GM19468 (cell line): ENCODE data around the gene ADAM15.

ENCODE experiments used
- ATAC-seq: cut with Tn5 transposase; IDR thresholded peaks from one replicate; pipeline ENCODE4 v1.9.1; 2021; ENCODE audit warnings: mild to moderate bottlenecking, moderate library complexity, moderate number of reproducible peaks; ENCODE audit not compliant: unreplicated experiment; ENCODE audit errors: extremely low read depth

The ADAM15 gene

GRCh38 chr1:155049651-155050559 lies 1.2 kb upstream of the ADAM15 start:
- ATAC-seq = no peak

DNA sequence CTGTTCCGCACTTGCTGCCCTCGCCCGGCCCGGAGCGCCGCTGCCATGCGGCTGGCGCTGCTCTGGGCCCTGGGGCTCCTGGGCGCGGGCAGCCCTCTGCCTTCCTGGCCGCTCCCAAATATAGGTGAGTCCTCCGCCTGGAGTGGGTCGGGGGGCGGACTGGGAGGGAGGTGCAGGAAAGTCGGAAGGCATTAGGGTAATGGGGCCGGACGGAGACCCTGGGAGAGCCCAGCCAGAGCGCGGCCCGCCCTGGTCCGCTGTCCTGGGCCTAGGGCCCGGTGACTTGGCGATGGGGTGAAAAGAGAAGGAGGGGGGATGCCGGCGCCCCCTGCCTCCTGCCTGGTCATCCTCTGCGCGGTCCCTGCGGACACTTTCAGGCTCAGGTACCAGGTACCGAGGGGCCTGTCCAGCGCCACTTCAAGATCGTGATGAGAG lies 243 bp downstream of the ADAM15 start:
- ATAC-seq = no peak

DNA sequence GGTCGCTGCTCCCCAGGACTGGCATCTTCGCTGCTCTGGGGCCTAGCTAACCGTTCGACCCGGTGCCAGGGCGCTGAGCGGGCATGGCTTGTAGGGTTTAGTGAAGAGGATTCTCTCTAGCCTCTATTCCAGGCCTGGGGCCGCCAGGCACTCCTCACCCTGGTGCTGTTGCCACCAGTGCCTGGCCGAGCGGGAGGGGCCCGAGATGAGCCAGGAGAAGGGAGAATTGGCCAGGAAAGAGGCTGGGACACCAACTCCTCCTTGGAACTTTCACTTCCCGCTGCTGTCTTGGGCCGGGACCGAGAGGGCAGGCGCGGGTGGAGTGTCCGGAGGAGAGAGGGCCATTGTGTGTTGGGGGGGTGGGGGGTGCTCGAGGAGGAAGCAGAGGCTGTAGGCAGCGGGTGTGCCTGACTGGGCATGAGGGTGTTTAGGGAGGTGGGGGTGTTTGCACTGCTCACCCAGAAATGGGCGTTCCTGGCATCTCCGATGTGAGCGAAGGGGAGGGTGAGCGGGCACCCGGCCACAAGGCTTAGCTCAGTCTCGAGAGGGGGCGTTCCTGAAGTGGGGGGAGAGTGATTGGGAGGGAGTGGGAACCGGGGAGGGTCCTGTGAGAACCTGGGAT lies 772 bp downstream of the ADAM15 start:
- no peak for ATAC-seq

DNA sequence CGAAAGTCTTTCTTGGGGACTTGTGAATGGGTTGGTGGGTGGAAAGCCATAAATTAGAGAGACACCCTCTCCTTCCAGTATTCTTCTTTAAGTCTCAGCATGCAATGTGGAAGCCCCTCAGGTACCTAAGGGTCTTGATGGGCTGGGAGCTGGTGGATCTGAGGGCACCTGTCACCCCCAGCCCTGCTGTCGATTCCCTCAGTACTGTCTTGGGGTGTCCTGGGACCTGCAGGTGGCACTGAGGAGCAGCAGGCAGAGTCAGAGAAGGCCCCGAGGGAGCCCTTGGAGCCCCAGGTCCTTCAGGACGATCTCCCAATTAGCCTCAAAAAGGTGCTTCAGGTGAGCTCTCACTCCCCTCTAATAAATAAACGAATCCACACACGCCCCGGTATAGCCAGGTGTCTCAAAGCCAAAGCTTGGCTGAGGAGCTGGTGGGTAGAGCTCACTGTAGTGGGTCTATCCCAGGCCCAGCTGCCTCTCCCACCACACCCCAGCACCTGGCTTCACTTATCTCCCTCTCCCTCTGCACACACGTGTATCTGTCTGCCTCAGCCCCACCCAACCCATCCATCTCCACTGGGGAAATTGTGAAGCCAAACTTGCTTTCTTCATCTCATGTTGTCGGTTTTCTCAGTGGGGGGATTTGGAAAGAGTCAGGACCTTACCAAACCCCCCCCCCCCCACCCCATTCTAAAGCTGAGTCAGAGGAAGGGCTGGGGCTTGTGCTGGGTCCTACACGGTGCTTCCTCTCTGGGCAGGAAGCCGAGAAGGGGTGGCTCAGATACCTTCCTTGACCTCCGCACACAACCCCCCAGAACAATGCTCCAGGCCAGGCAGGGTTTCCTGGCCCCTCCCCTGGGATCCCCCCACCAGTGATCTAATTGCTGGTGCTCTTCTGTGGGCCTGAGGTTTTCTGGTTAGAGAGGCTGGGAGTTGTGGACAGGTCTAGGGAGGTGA lies 1.6 kb downstream of the ADAM15 start:
- no peak for ATAC-seq

GRCh38 chr1:155053531-155054105 lies 2.5 kb downstream of the ADAM15 start:
- no peak for ATAC-seq

DNA sequence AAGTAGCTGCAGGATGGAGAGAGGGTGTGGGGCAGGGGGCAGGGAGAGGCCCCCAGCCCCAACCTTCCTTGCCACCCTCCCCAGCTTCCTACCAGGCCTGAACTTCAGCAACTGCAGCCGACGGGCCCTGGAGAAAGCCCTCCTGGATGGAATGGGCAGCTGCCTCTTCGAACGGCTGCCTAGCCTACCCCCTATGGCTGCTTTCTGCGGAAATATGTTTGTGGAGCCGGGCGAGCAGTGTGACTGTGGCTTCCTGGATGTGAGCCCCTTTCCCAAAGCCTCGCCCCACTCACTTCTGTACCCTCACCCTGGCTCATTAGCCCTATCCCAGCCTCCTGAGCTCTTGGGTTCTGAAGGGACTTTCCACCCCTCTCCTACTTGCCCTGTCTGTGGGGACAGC lies 6.0 kb downstream of the ADAM15 start:
- no peak for ATAC-seq

DNA sequence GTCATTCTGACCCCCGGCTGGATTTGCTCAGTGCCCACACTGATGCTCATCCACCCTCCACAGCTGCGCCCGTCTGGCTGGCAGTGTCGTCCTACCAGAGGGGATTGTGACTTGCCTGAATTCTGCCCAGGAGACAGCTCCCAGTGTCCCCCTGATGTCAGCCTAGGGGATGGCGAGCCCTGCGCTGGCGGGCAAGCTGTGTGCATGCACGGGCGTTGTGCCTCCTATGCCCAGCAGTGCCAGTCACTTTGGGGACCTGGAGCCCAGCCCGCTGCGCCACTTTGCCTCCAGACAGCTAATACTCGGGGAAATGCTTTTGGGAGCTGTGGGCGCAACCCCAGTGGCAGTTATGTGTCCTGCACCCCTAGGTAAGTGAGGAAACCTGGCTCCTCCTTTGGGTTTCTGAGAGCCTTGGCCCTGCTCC lies 6.7 kb downstream of the ADAM15 start:
- ATAC-seq = no peak

DNA sequence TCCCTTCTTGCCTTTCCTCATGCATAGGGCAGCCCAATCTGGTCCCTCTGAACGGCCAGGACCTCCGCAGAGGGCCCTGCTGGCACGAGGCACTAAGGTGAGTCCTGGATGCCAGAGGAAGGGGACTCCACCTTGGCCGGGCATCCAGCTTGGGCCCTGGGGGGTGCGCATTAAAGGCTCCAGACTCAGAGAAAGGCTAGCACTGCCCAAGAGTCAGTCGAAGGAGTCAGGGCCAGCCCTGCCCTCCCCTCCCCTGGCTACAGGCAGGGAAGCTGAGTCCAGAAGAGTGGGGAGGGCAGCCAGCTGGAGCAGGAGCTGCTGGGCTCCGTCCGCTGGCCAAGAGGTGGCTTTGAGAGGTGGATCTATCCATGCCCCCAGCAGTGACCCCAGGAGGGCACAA lies 9.6 kb downstream of the ADAM15 start:
- no peak for ATAC-seq

- ATAC-seq = no peak
These were observed 10.4 kb downstream of the ADAM15 start for GRCh38 chr1:155061381-155062150.

- ATAC-seq = no peak
These were observed 11.1 kb downstream of the ADAM15 start for GRCh38 chr1:155062151-155062686.

DNA sequence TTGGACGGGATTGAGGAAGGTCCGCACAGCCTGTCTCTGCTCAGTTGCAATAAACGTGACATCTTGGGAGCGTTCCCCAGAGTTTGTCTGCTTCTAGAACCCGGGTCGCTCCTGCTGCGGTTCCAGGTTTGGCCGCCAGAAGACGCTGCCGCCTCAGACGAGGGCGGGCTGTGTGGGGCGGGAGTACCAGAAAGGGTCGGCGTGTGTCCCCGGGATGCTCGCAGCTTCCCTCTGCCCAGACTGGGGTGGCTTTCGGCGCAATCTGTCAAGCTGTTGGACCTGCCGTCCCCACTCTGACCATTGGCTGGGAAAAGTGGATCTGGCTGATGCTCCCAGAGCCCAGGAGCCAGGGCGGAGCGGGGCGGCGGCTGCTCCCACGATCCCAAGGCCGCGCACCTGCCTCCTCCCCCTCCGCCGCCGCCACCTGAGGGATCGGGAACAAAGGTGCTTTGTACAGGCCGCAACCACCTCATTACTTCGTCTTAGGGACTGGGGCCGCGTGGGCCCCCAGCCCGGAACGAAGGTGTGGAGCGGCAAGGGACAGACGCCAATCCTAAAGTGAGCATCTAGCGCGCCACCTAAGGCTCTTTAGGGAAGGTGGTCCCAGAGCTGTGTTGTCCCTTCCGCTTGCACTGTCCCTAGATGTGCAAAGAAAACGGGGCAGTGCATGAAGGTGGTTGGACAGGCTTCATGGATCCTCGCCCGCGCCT lies 11.7 kb downstream of the ADAM15 start:
- no peak for ATAC-seq

DNA sequence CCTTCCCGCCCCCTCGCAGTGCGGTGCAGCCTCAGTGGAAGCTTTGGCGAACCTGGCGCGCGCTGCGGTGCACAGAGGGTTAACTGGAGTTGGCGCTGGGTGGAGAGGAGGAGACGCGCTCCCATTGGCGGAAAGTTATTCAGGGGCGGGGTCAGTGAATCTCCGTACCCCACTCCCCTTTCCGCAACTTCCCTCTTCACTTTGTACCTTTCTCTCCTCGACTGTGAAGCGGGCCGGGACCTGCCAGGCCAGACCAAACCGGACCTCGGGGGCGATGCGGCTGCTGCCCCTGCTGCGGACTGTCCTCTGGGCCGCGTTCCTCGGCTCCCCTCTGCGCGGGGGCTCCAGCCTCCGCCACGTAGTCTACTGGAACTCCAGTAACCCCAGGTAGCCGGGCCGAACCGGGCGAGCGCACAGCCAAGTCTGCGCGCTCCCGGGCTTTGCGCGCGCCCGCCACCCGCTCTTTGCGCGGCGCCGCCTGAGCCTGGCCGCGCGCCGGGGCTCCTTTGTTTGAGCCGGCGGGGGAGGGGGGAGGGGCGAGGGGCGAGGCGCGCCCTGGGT lies 12.5 kb downstream of the ADAM15 start, which contains the start of gene EFNA4:
Gene EFNA4 (plus strand): TSS at position 191 of the 561 bp plus-strand sequence. CDS start 84 bp downstream, at position 275.
- peak; percentile 24 for ATAC-seq

- no peak for ATAC-seq
These were observed 13.2 kb downstream of the ADAM15 start for GRCh38 chr1:155064111-155064831.

- no peak for ATAC-seq
These were observed 13.8 kb downstream of the ADAM15 start for GRCh38 chr1:155064832-155065429.

DNA sequence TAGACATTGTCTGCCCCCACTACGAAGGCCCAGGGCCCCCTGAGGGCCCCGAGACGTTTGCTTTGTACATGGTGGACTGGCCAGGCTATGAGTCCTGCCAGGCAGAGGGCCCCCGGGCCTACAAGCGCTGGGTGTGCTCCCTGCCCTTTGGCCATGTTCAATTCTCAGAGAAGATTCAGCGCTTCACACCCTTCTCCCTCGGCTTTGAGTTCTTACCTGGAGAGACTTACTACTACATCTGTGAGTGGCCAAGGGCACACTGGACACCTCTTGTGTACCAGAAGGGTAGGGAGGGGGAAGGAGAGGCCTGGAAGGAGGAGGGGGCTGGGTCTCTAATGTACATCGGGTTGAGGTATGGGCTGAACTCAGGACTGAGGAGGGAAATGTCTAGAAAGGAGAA lies 15.7 kb downstream of the ADAM15 start:
- no peak for ATAC-seq

DNA sequence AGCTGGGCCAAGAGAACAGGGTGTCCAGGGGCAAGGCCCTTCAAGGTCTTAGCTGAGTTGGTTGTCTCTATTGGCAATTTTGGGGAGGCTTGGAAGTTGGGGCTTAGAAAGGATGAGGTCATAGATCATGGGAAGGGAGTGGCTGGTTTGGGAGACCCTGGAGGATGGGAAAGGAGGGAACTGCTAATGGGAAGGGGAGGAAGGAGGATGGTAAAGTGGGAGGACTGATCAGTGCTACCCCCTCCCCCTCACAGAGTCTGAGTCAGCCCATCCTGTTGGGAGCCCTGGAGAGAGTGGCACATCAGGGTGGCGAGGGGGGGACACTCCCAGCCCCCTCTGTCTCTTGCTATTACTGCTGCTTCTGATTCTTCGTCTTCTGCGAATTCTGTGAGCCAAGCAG lies 17.5 kb downstream of the ADAM15 start:
- no peak for ATAC-seq

DNA sequence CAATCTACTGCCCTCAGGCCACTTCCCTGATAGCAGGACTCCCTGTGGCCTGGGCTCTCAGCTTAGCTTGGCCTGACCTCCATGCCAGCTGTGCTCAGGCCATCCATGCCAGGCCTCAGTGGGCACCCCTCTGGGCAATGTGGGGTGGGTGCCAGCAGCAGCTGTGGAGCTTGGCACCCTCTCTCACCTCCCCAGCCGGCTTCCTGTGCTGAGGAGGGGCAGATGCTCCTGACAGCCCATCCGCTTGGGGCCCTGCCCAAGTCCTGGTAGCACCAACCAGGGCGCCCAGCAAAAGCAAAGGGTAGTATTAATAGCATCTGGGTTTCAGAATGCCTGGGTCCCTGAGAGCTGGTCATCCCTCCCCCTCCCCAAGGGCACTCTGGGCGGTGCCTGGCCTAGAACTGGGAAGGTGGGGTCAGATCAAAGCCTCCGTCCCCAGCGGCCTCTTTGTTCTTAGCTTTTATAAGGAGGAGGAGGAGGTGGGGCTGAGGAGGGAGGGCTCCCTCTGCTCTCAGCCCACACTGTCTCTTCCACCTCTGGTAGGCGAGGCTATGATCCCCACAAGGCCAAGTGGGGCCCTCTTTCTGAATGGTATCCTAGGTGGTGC lies 18.5 kb downstream of the ADAM15 start:
- ATAC-seq = no peak
